HL-60/S4 treated with retinoic acid at 250 ng/mL for 4 days and 3 days (cell line): ENCODE data around the gene TCF7L2.

Experiments used
- in situ Hi-C: fragments of 300-500 bp; cut with MboI; formaldehyde crosslinking; loops from 2 replicates; pipeline ENCODE4 v1.7.0; 2022; ENCODE audit warnings: low sequenced_read_pairs

The TCF7L2 gene

GRCh38 chr10:113111900-113112853 lies 162.1 kb downstream of the TCF7L2 start:
- in situ Hi-C loops, result no loop called here

- in situ Hi-C loops, result no loop called here
Measured at GRCh38 chr10:113113241-113113640, 163.2 kb downstream of the TCF7L2 start.

GRCh38 chr10:113113918-113114317 lies 163.9 kb downstream of the TCF7L2 start:
- in situ Hi-C loops, result no loop called here

GRCh38 chr10:113115556-113115955 lies 165.5 kb downstream of the TCF7L2 start:
- in situ Hi-C loops, result no loop called here

GRCh38 chr10:113118882-113119281 lies 168.8 kb downstream of the TCF7L2 start:
- in situ Hi-C loops, result no loop called here

- in situ Hi-C loops, result no loop called here
Measured at GRCh38 chr10:113119801-113120200, 169.8 kb downstream of the TCF7L2 start.

GRCh38 chr10:113121153-113121552 lies 171.1 kb downstream of the TCF7L2 start:
- in situ Hi-C loops, result no loop called here

- in situ Hi-C loops, result no loop called here
Measured at GRCh38 chr10:113122947-113123346, 172.9 kb downstream of the TCF7L2 start.

- in situ Hi-C loops, result no loop called here
Measured at GRCh38 chr10:113124724-113125123, 174.7 kb downstream of the TCF7L2 start.

- in situ Hi-C loops, result no loop called here
Measured at GRCh38 chr10:113125612-113126011, 175.6 kb downstream of the TCF7L2 start.

- in situ Hi-C loops, result no loop called here
Measured at GRCh38 chr10:113126229-113127201, 176.5 kb downstream of the TCF7L2 start.

GRCh38 chr10:113127261-113127900 lies 177.3 kb downstream of the TCF7L2 start:
- in situ Hi-C loops, result no loop called here

- in situ Hi-C loops, result no loop called here
Measured at GRCh38 chr10:113127901-113128283, 177.8 kb downstream of the TCF7L2 start.

GRCh38 chr10:113128450-113129070 lies 178.5 kb downstream of the TCF7L2 start:
- in situ Hi-C loops, result no loop called here

GRCh38 chr10:113129117-113129516 lies 179.1 kb downstream of the TCF7L2 start:
- in situ Hi-C loops, result no loop called here

GRCh38 chr10:113130014-113130641 lies 180.1 kb downstream of the TCF7L2 start:
- in situ Hi-C loops, result no loop called here

- in situ Hi-C loops, result no loop called here
Measured at GRCh38 chr10:113131613-113132261, 181.7 kb downstream of the TCF7L2 start.

GRCh38 chr10:113132591-113133121 lies 182.6 kb downstream of the TCF7L2 start:
- in situ Hi-C loops, result no loop called here

- in situ Hi-C loops, result no loop called here
Measured at GRCh38 chr10:113133497-113134115, 183.6 kb downstream of the TCF7L2 start.
